KG1 (cell line): ENCODE data around the gene GOLGA6C.
"Not testable (repeated sequence)": the region's sequence is repeated elsewhere in the genome, so short reads cannot be mapped to it uniquely, and the experiment has no call there.

Experiments used
- DNase-seq: peaks from one replicate; lab custom pipeline; 2025; lab: John Stamatoyannopoulos, UW

The GOLGA6C gene

DNA sequence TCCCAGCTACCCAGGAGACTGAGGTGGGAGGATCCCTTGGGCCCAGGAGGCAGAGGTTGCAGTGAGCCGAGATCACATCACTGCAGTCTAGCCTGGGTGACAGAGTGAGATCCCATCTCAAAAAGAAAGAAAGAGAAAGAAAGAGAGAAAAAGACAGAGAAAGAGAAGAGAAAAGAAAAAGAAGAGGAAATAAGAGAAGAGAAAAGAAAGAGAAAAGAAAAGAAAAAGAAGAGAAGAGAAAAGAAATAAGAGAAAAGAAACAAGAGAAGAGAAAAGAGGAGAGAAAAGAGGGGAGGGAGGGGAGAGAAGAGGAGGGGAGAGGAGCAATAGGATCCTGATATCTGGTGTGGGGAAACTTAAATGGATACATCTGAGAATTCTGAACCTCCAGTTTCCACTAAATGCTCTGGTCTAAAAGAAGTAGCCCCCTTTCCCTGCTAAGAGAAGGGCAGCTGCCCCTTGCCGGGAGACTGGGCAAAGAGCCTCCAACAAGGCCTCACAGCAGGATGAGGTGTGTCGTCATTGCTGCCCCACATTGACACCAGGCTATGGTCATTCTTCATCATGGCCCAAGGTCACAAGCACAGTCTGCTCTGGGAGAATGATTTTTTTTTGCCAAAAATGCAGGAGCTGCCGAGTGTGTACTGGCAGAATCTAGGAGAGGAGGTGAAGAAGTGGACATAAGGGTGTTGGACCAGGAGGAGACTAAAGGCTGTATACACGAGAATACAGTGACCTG, 56.6 kb downstream of the GOLGA6C start:
- DNase-seq = no peak

DNA sequence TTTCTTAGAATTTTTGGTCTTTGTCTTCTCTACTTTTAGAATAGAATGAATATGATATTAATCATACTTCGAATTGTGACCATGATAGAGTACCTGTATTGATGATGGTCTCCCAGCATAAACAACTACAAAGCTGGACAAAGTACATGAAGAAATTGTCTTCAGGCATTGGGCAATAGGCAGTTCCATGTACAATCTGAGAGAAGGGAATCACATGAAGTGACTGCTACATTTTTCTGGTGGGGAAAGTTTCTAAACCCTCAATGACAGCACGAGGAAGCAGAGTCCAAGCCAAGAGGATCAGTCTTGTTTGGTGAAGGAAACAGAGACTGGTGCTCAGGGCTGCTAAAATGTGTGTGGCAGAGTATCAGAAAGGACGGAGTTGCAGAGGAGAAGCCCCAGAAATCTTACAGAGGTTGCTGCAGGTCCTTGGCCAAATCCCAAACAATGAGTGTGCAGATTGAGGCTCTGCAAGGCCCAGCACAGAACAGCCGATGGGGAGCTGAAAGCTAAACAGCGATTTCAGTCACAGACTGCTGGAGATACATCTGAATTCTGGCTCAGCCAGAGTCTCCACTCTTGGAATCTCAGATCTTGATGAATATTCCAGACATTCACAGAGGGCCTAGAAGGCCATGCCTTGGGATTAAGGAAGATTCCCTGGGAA, 61.2 kb downstream of the GOLGA6C start:
- not testable (repeated sequence) for DNase-seq
